CD4-positive, alpha-beta T cell treated with Interleukin-15 for 1 hour (primary cell): Measurements from ENCODE around the gene CAMTA1.

Source experiments
- DNase-seq: peaks from one replicate; pipeline ENCODE4 v3.0.0-alpha.2; 2020

Gene CAMTA1

GRCh38 chr1:7664147-7664892 is 879.1 kb downstream of the CAMTA1 start:
- DNase-seq: no peak

- no peak for DNase-seq
These were observed 879.6 kb downstream of the CAMTA1 start for GRCh38 chr1:7664893-7665250.

- no peak for DNase-seq
These were observed 881.0 kb downstream of the CAMTA1 start for GRCh38 chr1:7666249-7666648.

GRCh38 chr1:7667159-7667558 is 881.9 kb downstream of the CAMTA1 start:
- DNase-seq: no peak

- peak; percentile 73 for DNase-seq
These were observed 882.5 kb downstream of the CAMTA1 start for GRCh38 chr1:7667625-7668218.

- peak; percentile 47 for DNase-seq
These were observed 884.5 kb downstream of the CAMTA1 start for GRCh38 chr1:7669559-7670311.

GRCh38 chr1:7670334-7671145 is 885.3 kb downstream of the CAMTA1 start:
- no peak for DNase-seq

- no peak for DNase-seq
These were observed 885.9 kb downstream of the CAMTA1 start for GRCh38 chr1:7671146-7671465.

- no peak for DNase-seq
These were observed 886.4 kb downstream of the CAMTA1 start for GRCh38 chr1:7671676-7672075.

- DNase-seq: no peak
These were observed 887.6 kb downstream of the CAMTA1 start for GRCh38 chr1:7672864-7673263.

- no peak for DNase-seq
These were observed 889.7 kb downstream of the CAMTA1 start for GRCh38 chr1:7674972-7675371.

GRCh38 chr1:7675431-7676273 is 890.4 kb downstream of the CAMTA1 start:
- DNase-seq: no peak

- DNase-seq: no peak
These were observed 891.2 kb downstream of the CAMTA1 start for GRCh38 chr1:7676274-7676945.

GRCh38 chr1:7677111-7677510 is 891.9 kb downstream of the CAMTA1 start:
- DNase-seq: no peak

- no peak for DNase-seq
These were observed 892.6 kb downstream of the CAMTA1 start for GRCh38 chr1:7677815-7678214.

- no peak for DNase-seq
These were observed 893.4 kb downstream of the CAMTA1 start for GRCh38 chr1:7678491-7679158.

GRCh38 chr1:7679159-7679872 is 894.1 kb downstream of the CAMTA1 start:
- no peak for DNase-seq

- DNase-seq: no peak
These were observed 894.6 kb downstream of the CAMTA1 start for GRCh38 chr1:7679873-7680206.

- no peak for DNase-seq
These were observed 895.1 kb downstream of the CAMTA1 start for GRCh38 chr1:7680207-7680954.

- DNase-seq: no peak
These were observed 895.7 kb downstream of the CAMTA1 start for GRCh38 chr1:7680955-7681268.
